HL-60 (cell line): ENCODE measurements around the gene GPR89A.
"Not testable (repeated sequence)": the region's sequence is repeated elsewhere in the genome, so short reads cannot be mapped to it uniquely, and the experiment has no call there.

ENCODE experiments used
- POLR2AphosphoS5 ChIP-seq: IDR thresholded peaks from 2 replicates; pipeline ENCODE4 v1.6.1; 2012; ENCODE audit warnings: low read depth
- REST ChIP-seq: IDR thresholded peaks from 2 replicates; pipeline ENCODE4 v1.6.1; 2012; ENCODE audit warnings: low read depth; ENCODE audit not compliant: insufficient replicate concordance
- SPI1 ChIP-seq: IDR thresholded peaks from 2 replicates; pipeline ENCODE4 v1.6.1; 2012; ENCODE audit warnings: low read depth, mild to moderate bottlenecking, borderline replicate concordance
- TF ChIP-seq, protein P1 (sequence below): IDR thresholded peaks from one replicate; pipeline ENCODE4 v1.5.1; 2011; ENCODE audit warnings: low read length, control low read depth, inconsistent platforms; ENCODE audit not compliant: insufficient read depth

- TF ChIP-seq, protein P1, sequence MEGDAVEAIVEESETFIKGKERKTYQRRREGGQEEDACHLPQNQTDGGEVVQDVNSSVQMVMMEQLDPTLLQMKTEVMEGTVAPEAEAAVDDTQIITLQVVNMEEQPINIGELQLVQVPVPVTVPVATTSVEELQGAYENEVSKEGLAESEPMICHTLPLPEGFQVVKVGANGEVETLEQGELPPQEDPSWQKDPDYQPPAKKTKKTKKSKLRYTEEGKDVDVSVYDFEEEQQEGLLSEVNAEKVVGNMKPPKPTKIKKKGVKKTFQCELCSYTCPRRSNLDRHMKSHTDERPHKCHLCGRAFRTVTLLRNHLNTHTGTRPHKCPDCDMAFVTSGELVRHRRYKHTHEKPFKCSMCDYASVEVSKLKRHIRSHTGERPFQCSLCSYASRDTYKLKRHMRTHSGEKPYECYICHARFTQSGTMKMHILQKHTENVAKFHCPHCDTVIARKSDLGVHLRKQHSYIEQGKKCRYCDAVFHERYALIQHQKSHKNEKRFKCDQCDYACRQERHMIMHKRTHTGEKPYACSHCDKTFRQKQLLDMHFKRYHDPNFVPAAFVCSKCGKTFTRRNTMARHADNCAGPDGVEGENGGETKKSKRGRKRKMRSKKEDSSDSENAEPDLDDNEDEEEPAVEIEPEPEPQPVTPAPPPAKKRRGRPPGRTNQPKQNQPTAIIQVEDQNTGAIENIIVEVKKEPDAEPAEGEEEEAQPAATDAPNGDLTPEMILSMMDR = not testable (repeated sequence)
- TF ChIP-seq POLR2AphosphoS5, REST, SPI1: not testable (repeated sequence)
Measured at GRCh38 chr1:145606840-145607239, 948 bp upstream of the GPR89A start.
